Pancreas (tissue), 10 donors: Measurements from ENCODE around the gene PNMA8B. TPM values are rescaled to one million over a fixed set of nuclear protein-coding genes. Genes with fewer than 3 reads are reported as not detected.
"Not testable (repeated sequence)": the region's sequence is repeated elsewhere in the genome, so short reads cannot be mapped to it uniquely, and the experiment has no call there.

ENCODE experiments used
- ATAC-seq, 4 donors: fragments of 200-7000 bp; cut with Tn5 transposase; one replicate each; pipeline versions ENCODE4 v1.8.0 to v1.9.1; 2020; ENCODE audit warnings: mild to moderate bottlenecking in 4 of 4, moderate library complexity in 4 of 4
- DNase-seq, 6 donors: peaks; one replicate each; pipeline ENCODE4 v3.0.0-alpha.2; 2020
- FAIRE-seq: peaks from 2 replicates; lab custom pipeline; 2012; peaks lifted over from hg19 to GRCh38; lab: Jason Lieb, UNC
- H3K27ac ChIP-seq, 4 donors: fragments of 200-600 bp; sonication (generic); 1 replicate in 3 of 4; 2 replicates in 1 of 4; pipeline versions ENCODE4 v1.5.0 to v1.8.0; 2020
- H3K27me3 ChIP-seq, 4 donors: fragments of 200-600 bp; one replicate each; pipeline ENCODE4 v1.8.0; 2021
- H3K36me3 ChIP-seq, 3 donors: fragments of 200-600 bp; sonication (generic) in 1 of 3; one replicate each; pipeline versions ENCODE4 v1.5.0 to v1.8.0; 2020 to 2021
- H3K4me1 ChIP-seq, 3 donors: fragments of 200-600 bp; one replicate each; pipeline ENCODE4 v1.8.0; 2021
- H3K4me3 ChIP-seq, 4 donors: fragments of 200-600 bp; sonication (generic) in 2 of 4; one replicate each; pipeline versions ENCODE4 v1.5.0 to v1.8.0; 2020 to 2021
- H3K9me3 ChIP-seq, 4 donors: fragments of 200-600 bp; one replicate each; pipeline ENCODE4 v1.8.0; 2021
- WGBS, 2 donors: extraction: QIAGEN DNeasy Blood & Tissue Kit; methylation state at CpG; one replicate each; pipeline ENCODE4 v1.1.7; 2013; 5-methylcytosine and 5-hydroxymethylcytosine counted together
- intact Hi-C, 3 donors: fragments of 100-400 bp; cut with DNase I; formaldehyde crosslinking; loops; one replicate each; pipeline versions ENCODE4 v1.11.1 to v1.14.2; 2022
- polyA plus RNA-seq, 2 donors: library from polyadenylated mRNA; stranded (reverse); fragments of 200-250 nt; gene quantifications; one replicate each; pipeline ENCODE4 v1.2.3, GENCODE V29; 2013
- total RNA-seq, 6 donors: library from RNA; stranded (reverse); fragmentation: NEBNext Ultra II Directional in 4 of 6; extraction: Animal tissue kit (Norgen Biotek cat#: 25700) in 4 of 6; gene quantifications; one replicate each; pipeline versions ENCODE4 v1.2.1 to v1.2.4, GENCODE V29; 2021 to 2023
- TF ChIP-seq, protein P1 (sequence below), 4 donors: fragments of 200-600 bp; sonication (generic) in 3 of 4; IDR thresholded peaks; one replicate each; pipeline versions ENCODE4 v1.5.0 to v1.8.0; 2021; ENCODE audit warnings: antibody characterized with exemption in 4 of 4
- donor health status: healthy with polysubstance abuse.
- donor health status: DM: no; HTN: no; CAD: no; lungs with moderate emphysema.
- donor health status: DM: no; HTN: no; CAD: no.
- donor health status: control.
- donor health status: control.
- donor health status: Bipolar disorder and iron deficiency.
- donor health status: DM: yes; HTN: yes; CAD: no.
- donor health status: DM: no; HTN: no; CAD: no.
- donor health status: DM: no; HTN: no; CAD: no.
- donor health status: DM: yes; HTN: yes; CAD: no.

Gene PNMA8B
- total and polyA plus RNA-seq, 8 donors, result 0.47 to 1.4 (median 0.90) TPM

DNA sequence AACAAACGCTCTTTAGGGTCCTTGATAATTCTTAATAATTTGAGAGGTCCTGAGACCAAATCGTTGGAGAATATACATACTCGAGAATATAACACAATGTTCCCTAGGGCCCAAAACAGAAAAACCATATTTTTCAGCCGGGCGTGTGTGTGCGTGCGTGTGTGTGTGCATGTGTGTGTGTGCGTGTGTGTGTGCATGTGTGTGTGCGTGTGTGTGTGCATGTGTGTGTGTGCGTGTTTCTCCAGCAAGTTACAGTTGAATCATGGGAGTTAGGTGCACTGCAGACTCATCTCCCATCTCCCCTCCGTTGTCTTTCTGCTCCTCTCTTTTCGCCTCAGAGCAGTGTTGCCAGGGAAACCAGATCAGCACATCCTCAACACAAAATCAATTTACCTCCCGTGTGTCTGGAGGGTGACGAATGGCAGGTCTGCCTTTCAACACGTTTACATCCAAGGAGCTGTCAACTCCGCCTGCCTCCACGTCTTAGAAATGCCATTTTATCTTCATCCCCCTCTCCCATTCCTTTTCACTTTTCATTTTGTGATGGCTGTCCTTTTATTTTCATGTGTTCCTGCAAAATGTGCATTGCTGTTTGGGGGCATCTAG lies 8.3 kb upstream of the PNMA8B start:
- Histone ChIP-seq H3K4me3 (no peak overlapping the region), H3K27ac (no peak overlapping the region), H3K27me3 (no peaks in the 10 kb centered on the region), H3K4me1 (no peaks in the 10 kb centered on the region), H3K36me3 (no peaks in the 10 kb centered on the region), H3K9me3 (no peaks in the 10 kb centered on the region)
- intact Hi-C loops, result no loop called here
- DNase-seq, result no peak
- no peak for ATAC-seq
- TF ChIP-seq, protein P1, sequence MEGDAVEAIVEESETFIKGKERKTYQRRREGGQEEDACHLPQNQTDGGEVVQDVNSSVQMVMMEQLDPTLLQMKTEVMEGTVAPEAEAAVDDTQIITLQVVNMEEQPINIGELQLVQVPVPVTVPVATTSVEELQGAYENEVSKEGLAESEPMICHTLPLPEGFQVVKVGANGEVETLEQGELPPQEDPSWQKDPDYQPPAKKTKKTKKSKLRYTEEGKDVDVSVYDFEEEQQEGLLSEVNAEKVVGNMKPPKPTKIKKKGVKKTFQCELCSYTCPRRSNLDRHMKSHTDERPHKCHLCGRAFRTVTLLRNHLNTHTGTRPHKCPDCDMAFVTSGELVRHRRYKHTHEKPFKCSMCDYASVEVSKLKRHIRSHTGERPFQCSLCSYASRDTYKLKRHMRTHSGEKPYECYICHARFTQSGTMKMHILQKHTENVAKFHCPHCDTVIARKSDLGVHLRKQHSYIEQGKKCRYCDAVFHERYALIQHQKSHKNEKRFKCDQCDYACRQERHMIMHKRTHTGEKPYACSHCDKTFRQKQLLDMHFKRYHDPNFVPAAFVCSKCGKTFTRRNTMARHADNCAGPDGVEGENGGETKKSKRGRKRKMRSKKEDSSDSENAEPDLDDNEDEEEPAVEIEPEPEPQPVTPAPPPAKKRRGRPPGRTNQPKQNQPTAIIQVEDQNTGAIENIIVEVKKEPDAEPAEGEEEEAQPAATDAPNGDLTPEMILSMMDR (IDR thresholded peaks at IDR 0.05), result no peak
- WGBS, 2 donors, result 67 to 82% methylated on average over 17 of the region's 17 CpGs
- no peak for FAIRE-seq

DNA sequence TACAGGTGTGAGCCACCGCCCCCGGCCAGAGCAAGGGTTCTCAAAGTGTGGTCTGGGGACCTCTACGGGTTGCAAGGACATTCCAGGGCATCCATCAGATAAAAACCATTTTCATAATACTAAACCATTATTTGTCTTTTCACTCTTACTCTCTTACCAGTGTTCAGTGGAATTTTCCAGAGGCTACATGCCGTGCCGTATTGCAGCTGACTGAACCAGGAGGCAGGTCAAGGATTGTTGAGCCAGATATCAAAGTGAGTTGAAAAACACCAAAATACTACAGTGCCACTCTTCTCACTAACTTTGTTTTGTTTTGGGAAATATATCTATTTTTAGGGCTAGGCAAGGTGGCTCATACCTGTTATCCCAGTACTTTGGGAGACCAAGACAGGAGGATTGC lies 7.2 kb upstream of the PNMA8B start:
- Histone ChIP-seq H3K9me3 (no peaks in the 10 kb centered on the region), H3K27me3 (no peaks in the 10 kb centered on the region), H3K27ac (no peak overlapping the region), H3K4me3 (no peak overlapping the region), H3K4me1 (no peaks in the 10 kb centered on the region), H3K36me3 (no peaks in the 10 kb centered on the region)
- intact Hi-C loops, result no loop called here
- TF ChIP-seq, protein P1 (IDR thresholded peaks at IDR 0.05), result no peak
- ATAC-seq (no peak), FAIRE-seq (no peak), DNase-seq (no peak)
- WGBS, 2 donors, result 74 to 85% methylated on average over 5 of the region's 5 CpGs

DNA sequence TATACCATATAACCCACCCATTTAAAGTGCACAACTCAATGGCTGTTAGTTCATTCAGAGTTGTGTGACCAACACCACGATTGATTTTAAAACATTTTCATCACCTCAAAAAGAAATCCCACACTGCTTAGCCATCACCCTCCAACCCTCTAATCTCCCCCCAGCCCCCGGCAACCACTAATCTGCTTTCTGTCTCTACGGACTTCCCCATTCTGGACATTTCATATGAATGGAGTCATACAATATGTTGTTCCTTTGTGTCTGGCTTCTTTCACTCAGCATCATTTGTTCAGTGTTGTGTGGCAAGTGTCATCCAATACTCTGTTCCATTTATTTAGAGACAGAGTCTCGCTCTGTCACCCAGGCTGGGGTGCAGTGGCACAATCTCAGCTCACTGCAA lies 4.0 kb upstream of the PNMA8B start:
- TF ChIP-seq, protein P1 (IDR thresholded peaks at IDR 0.05), result no peak
- H3K4me1 ChIP-seq, result peaks cover 0 to 6% (median 0%) of the 10 kb centered on the region in 3 donors
- H3K27me3 ChIP-seq, result no peaks in the 10 kb centered on the region
- DNase-seq, result no peak
- no peak for FAIRE-seq
- H3K27ac ChIP-seq, result no peak overlapping the region
- no peaks in the 10 kb centered on the region for H3K9me3 ChIP-seq
- no peak overlapping the region for H3K4me3 ChIP-seq
- no peaks in the 10 kb centered on the region for H3K36me3 ChIP-seq
- intact Hi-C loops, result loop anchor here in 1 of 3 donors (10.0 kb wide), 1 partner anchor 215 kb away; no protein-coding TSS in a partner anchor
- ATAC-seq, result no peak
- 57 to 77% methylated on average over 4 of the region's 4 CpGs for WGBS, 2 donors

DNA sequence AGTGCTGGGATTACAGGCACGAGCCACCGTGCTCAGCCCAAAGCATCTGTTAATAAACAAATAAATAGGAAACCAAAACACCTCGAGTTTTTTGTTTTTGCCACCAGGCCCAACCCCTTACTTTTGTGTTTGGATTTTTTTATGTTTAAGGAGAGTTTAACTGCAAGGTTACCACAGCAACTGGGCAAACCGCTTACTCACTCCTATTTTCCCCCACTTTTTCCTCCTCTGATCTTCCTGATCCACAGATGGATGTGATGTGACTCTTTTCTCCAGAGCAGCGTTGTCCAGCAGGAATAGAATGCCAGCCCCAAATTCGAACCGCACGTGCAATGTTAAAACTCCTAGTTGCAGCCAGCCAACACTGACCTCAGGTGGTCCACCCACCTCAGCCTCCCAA lies 2.1 kb upstream of the PNMA8B start:
- 73 to 83% methylated on average over 8 of the region's 8 CpGs for WGBS, 2 donors
- no peaks in the 10 kb centered on the region for H3K27me3 ChIP-seq
- TF ChIP-seq, protein P1 (IDR thresholded peaks at IDR 0.05), result no peak
- no peaks in the 10 kb centered on the region for H3K36me3 ChIP-seq
- DNase-seq, result no peak
- intact Hi-C loops, result loop anchor here in 1 of 3 donors (10.0 kb wide), 1 partner anchor 213 kb away; no protein-coding TSS in a partner anchor
- ATAC-seq, result no peak
- no peak for FAIRE-seq
- H3K4me3 ChIP-seq, result no peak overlapping the region
- no peaks in the 10 kb centered on the region for H3K9me3 ChIP-seq
- no peak overlapping the region for H3K27ac ChIP-seq
- H3K4me1 ChIP-seq, result peaks cover 0 to 6% (median 0%) of the 10 kb centered on the region in 3 donors

DNA sequence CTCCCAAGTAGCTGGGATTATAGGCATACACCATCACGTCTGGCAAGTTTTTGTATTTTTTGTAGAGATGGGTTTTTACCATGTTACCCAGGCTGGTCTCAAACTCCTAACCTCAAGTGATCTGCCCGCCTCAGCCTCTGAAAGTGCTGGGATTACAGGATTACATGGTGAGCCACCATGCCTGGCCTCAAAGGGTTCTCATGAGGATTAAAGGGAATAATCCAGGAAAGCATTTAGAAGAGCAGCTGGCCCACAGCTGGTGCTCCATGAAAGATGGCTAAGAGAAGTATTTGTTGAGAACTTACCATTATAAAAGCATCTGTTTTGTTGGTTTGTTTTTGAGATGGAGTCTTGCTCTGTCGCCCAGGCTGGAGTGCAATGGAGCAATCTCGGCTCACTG lies 1.2 kb upstream of the PNMA8B start:
- DNase-seq, H3K27ac ChIP-seq, H3K27me3 ChIP-seq, H3K9me3 ChIP-seq, ATAC-seq, H3K4me3 ChIP-seq, H3K4me1 ChIP-seq, H3K36me3 ChIP-seq, FAIRE-seq: not testable (repeated sequence)
- intact Hi-C loops, result loop anchor here in 1 of 3 donors (10.0 kb wide), 1 partner anchor 212 kb away; no protein-coding TSS in a partner anchor
- 82 to 88% methylated on average over 4 of the region's 4 CpGs for WGBS, 2 donors
